Left ventricle myocardium inferior (tissue), 1 donor: Measurements from ENCODE around the gene GJC3. TPM values are rescaled to one million over a fixed set of nuclear protein-coding genes. Genes with fewer than 3 reads are reported as not detected.
A peak's percentile ranks its signal among the peaks of the same experiment; 100 is the strongest.

Source experiments
- DNase-seq: peaks from one replicate; pipeline ENCODE4 v3.0.0-alpha.2; 2020
- H3K27ac ChIP-seq: fragments of 200-600 bp; replicated peaks from 2 replicates; pipeline ENCODE4 v1.8.0; 2021
- H3K27me3 ChIP-seq: fragments of 200-600 bp; 2 replicates; pipeline ENCODE4 v1.8.0; 2021; ENCODE audit warnings: low read depth
- H3K36me3 ChIP-seq: fragments of 200-600 bp; 2 replicates; pipeline ENCODE4 v1.8.0; 2021
- H3K4me1 ChIP-seq: fragments of 200-600 bp; 2 replicates; pipeline ENCODE4 v1.8.0; 2021
- H3K4me3 ChIP-seq: fragments of 200-600 bp; 2 replicates; pipeline ENCODE4 v1.8.0; 2021; ENCODE audit warnings: mild to moderate bottlenecking, moderate library complexity
- H3K9me3 ChIP-seq: fragments of 200-600 bp; replicated peaks from 2 replicates; pipeline ENCODE4 v1.8.0; 2021
- intact Hi-C: fragments of 100-400 bp; cut with micrococcal nuclease; formaldehyde crosslinking; loops from one replicate; pipeline ENCODE4 v1.11.0; 2022
- total RNA-seq: library from RNA; stranded (reverse); fragmentation: NEBNext Ultra II Directional; extraction: Animal tissue kit (Norgen Biotek cat#: 25700); gene quantifications from one replicate; pipeline ENCODE4 v1.2.1, GENCODE V29; 2021
- TF ChIP-seq, protein P1 (sequence below): fragments of 200-600 bp; IDR thresholded peaks from 2 replicates; pipeline ENCODE4 v1.8.0; 2021; ENCODE audit warnings: antibody characterized with exemption, mild to moderate bottlenecking, borderline replicate concordance
- donor health status: DM: no; HTN: yes; CAD: no; lungs with severe emphysema.

The GJC3 gene
- total RNA-seq, 1 donor from 2014 or later: 0.27 TPM

GRCh38 chr7:99918959-99919813 is 10.2 kb downstream of the GJC3 start, which contains the start of gene TRIM4:
Gene TRIM4 (minus strand): TSS chr7:99919530. CDS start chr7:99919401, 129 bp downstream.
- peak within 1 kb of the TSS; percentile 94 for H3K27ac ChIP-seq
- peak within 1 kb of the TSS; percentile 97 for H3K4me3 ChIP-seq
- no peaks in the 10 kb centered on the region for H3K9me3 ChIP-seq
- peaks cover 36% of the 10 kb centered on the region for H3K36me3 ChIP-seq
- peak; percentile 92 for DNase-seq
- intact Hi-C loops: no loop called here
- TF ChIP-seq, protein P1, sequence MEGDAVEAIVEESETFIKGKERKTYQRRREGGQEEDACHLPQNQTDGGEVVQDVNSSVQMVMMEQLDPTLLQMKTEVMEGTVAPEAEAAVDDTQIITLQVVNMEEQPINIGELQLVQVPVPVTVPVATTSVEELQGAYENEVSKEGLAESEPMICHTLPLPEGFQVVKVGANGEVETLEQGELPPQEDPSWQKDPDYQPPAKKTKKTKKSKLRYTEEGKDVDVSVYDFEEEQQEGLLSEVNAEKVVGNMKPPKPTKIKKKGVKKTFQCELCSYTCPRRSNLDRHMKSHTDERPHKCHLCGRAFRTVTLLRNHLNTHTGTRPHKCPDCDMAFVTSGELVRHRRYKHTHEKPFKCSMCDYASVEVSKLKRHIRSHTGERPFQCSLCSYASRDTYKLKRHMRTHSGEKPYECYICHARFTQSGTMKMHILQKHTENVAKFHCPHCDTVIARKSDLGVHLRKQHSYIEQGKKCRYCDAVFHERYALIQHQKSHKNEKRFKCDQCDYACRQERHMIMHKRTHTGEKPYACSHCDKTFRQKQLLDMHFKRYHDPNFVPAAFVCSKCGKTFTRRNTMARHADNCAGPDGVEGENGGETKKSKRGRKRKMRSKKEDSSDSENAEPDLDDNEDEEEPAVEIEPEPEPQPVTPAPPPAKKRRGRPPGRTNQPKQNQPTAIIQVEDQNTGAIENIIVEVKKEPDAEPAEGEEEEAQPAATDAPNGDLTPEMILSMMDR: peak; percentile 46
- H3K4me1 ChIP-seq: peaks cover 54% of the 10 kb centered on the region
- no peaks in the 10 kb centered on the region for H3K27me3 ChIP-seq

DNA sequence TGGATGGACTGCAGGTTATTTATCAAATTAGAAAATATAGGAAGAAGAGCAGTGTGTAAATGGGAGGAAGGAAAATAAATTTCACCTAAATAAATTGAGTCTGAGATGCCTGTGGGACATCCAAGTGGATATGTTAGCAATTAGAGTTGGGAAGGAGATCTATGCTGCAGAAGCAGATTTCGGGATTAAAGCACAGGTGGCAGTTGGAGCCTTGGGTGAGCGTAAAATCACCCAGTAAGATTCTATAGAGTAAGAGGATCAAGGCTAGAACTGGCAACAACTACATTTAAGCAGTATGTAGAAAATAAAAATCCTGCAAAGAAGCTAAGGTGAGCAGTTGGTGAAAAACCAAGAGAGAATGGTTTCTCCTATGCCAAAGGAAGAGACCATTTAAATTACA is 18.4 kb downstream of the GJC3 start:
- Histone ChIP-seq H3K27ac (no peak overlapping the region), H3K4me3 (no peak overlapping the region), H3K9me3 (no peaks in the 10 kb centered on the region), H3K4me1 (peaks cover 22% of the 10 kb centered on the region), H3K27me3 (no peaks in the 10 kb centered on the region), H3K36me3 (peaks cover 50% of the 10 kb centered on the region)
- TF ChIP-seq, protein P1: no peak
- intact Hi-C loops: no loop called here
- DNase-seq: no peak

DNA sequence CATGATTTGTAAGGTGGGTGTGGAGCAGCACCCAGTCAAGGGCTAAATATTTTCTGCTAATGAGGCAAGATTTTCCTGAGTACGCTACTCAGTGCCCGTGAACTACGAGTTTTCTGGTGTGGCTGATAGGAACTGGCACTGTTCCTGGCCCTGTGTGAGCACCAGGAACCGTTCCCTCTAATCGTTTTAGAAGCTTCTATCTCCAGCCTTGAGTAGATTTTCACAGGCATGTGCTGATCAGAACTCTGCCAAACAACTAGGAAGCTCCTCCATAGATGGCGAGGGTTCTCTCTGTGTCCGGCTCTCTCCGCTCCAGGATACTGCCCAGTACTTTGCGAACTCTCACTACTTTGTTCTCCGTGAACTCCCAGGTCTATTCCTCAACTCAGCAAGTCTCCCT is 27.8 kb downstream of the GJC3 start:
- Histone ChIP-seq H3K4me3 (peak overlapping the region; percentile 18), H3K27me3 (no peaks in the 10 kb centered on the region), H3K27ac (peak overlapping the region; percentile 71), H3K4me1 (peaks cover 20% of the 10 kb centered on the region), H3K9me3 (no peaks in the 10 kb centered on the region), H3K36me3 (peaks cover 76% of the 10 kb centered on the region)
- DNase-seq: peak; percentile 22
- TF ChIP-seq, protein P1: no peak
- intact Hi-C loops: no loop called here

GRCh38 chr7:99899830-99900519 is 29.4 kb downstream of the GJC3 start:
- TF ChIP-seq, protein P1: no peak
- Histone ChIP-seq H3K4me1 (peaks cover 20% of the 10 kb centered on the region), H3K4me3 (no peak overlapping the region), H3K27ac (no peak overlapping the region), H3K36me3 (peaks cover 60% of the 10 kb centered on the region), H3K27me3 (no peaks in the 10 kb centered on the region), H3K9me3 (no peaks in the 10 kb centered on the region)
- DNase-seq: no peak
- intact Hi-C loops: no loop called here

DNA sequence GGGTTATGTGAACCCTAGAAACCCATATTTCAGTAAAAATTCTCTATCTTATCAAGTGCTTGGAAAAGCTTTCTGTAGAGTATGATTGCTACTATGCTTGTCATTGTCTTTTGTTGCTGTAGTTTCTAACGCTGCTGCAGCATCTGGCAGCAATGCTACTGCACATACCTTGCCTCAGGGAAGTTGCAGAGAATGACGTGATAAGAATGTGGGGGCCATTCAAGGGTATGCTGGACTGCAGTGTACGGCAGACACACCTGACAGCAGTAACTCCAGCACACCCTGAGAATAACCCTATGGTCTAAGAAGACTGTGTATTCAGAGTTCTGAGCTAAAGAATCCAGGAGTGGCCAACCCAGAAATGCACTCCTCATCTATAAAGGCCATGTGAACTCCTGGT is 30.6 kb downstream of the GJC3 start:
- peaks cover 49% of the 10 kb centered on the region for H3K36me3 ChIP-seq
- H3K9me3 ChIP-seq: no peaks in the 10 kb centered on the region
- H3K4me1 ChIP-seq: peaks cover 20% of the 10 kb centered on the region
- no peaks in the 10 kb centered on the region for H3K27me3 ChIP-seq
- no peak for DNase-seq
- H3K4me3 ChIP-seq: no peak overlapping the region
- intact Hi-C loops: no loop called here
- TF ChIP-seq, protein P1: no peak
- no peak overlapping the region for H3K27ac ChIP-seq
